CD4-positive, alpha-beta T cell treated with Interleukin-21 for 1 hour (primary cell): Measurements from ENCODE around the gene KSR2.
"Not testable (repeated sequence)": the region's sequence is repeated elsewhere in the genome, so short reads cannot be mapped to it uniquely, and the experiment has no call there.

Experiments
- DNase-seq: peaks from one replicate; pipeline ENCODE4 v3.0.0-alpha.2; 2020

The KSR2 gene

GRCh38 chr12:117809509-117809908 is 159.3 kb downstream of the KSR2 start:
- no peak for DNase-seq

- no peak for DNase-seq
Measured at GRCh38 chr12:117807946-117808345, 160.8 kb downstream of the KSR2 start.

DNA sequence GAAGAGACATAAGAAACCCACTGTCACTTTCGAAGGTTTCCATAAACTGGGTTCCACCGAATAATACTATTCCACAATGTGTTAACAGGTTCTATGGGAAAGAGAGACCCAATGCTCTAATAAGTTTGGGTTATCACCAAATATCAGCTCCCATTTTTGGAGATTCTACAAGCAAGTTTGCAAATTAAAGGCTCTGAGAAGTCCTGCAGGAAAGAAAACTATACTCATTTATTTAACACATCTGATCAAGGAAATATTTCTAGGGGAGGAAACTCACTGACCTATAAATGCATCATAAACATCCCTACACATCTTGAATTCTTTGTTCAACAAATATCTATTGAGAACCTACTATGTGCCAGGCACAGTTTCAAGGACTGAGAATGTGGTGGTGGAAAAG is 161.4 kb downstream of the KSR2 start:
- no peak for DNase-seq

GRCh38 chr12:117805865-117806264 is 162.9 kb downstream of the KSR2 start:
- no peak for DNase-seq

- DNase-seq: no peak
Measured at GRCh38 chr12:117803001-117803400, 165.8 kb downstream of the KSR2 start.

- DNase-seq: not testable (repeated sequence)
Measured at GRCh38 chr12:117800711-117801110, 168.1 kb downstream of the KSR2 start.

DNA sequence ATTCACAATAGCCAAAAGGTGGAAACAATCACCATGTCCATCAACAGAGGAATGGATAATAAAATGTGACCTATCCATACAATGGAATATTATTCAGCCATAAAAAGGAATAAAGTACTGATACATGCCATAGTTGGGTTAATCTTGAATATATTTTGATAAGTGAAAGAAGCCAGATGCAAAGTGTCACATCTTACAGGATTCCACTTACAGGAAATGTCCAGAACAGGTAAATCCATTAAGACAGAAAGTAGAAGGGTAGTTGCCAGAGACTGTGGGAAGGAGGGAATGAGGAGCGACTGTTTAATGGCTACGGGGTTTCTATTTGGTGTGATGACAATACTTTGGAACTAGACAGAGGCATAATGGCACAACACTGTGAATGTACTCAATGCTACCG is 171.6 kb downstream of the KSR2 start:
- no peak for DNase-seq

- no peak for DNase-seq
Measured at GRCh38 chr12:117792877-117793424, 175.8 kb downstream of the KSR2 start.

DNA sequence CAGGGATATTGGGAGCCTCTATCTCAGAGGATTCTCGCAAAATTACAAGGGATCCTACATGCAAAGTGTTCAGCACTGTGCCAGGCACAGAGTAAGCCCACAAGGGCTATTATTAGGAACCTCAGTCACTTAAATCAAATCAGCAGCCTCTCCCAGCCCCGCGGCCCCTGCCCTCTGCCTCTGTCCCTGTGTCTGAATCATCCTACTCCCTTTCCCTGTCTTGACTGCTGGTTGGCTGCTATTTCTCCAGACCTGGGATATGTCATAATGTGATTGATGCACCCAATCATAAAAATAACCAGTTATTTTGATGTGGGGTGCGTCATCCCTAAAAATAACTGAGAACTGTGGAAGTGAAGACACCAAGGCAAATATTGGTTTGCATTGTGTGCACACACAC is 176.3 kb downstream of the KSR2 start:
- DNase-seq: no peak

DNA sequence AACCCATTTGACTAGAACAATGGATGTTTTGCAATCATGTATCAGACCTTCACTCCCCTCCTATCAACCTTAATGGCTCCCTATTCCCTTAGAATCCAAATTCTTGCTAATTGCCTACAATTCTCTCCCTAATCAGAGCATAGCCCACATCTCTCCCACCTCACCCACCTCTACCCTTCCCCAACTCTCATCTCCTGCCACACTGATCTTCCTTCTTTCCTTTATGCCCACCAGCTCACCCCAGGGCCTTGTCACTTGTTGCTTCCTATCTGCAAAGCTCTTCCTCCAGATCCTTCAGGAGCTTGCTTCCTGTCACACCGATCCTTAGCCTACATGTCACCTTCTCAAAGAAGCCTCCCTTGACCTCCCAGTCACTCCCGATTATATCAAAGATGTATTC is 177.8 kb downstream of the KSR2 start:
- no peak for DNase-seq

DNA sequence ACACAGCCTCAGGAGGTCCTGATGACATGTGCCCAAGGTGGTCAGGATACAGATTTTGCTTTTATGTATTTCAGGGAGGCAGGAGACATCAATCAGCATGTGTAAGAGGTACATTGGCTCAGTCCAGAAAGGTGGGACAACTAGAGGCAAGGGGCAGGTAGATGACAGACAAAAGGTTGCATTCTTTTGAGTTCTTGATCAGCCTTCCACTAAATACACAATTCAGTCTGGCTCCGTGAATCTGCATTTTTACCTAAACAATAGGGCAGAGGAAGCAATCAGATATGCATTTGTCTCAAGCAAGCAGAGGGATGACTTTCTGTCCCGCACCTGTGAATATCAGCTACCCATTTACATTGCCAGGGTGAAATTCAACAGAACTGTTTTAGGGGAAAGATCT is 178.6 kb downstream of the KSR2 start:
- no peak for DNase-seq

- DNase-seq: no peak
Measured at GRCh38 chr12:117789195-117789912, 179.4 kb downstream of the KSR2 start.

- no peak for DNase-seq
Measured at GRCh38 chr12:117778656-117779055, 190.1 kb downstream of the KSR2 start.

DNA sequence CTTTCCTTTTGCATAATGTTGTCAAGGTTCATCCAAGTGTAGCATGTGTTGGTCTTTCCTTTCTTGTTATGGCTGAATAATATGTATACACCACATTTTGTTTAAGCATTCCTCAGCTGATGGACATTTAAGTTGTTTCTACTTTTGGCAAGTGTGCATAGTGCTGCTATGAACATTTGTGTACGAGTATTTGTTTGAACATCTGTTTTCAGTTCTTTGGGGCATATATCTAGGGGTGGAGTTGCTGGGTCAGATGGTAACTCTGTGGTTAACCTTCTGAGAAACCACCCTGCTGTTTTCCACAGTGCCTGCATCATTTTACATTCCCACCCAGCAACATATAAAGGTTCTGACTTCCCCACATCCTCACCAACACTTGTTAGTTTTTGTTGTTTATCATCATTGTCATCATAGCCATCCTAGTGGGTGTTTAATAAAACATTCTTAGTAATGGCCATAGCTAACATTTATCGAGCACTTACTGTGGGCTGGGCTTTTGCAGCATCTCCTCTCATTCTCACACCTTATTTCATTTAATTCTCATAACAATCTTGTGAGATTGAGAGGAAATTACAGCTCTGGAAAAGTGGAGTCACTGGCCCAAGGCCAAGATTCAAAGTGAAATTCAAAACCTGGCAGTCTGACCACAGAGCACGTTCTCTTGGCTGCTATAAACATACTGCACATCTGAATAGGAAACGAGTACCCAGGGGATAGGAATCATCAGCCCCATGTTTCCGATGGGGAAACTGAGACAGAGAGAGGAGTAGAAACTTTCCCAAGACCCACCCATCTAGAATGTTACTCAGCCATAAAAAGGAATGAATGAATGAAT is 193.6 kb downstream of the KSR2 start:
- no peak for DNase-seq

- no peak for DNase-seq
Measured at GRCh38 chr12:117768860-117769259, 199.9 kb downstream of the KSR2 start.

DNA sequence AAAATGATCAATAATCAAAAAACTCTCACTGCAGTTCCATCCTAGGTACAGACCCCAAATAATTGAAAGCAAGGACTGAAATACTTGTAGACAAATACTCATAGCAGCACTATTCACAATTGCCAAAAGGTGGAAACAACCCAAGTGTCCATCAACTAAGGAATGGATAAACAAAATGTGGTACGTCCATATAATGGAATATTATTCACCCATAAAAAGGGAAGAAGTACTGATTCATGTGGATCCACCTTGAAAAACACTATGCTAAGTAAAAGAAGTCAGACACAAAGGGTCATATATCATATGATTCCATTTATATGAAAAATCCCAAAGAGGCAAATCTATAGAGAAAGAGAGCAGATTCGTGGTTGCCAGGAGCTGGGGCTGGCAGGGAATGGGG is 202.8 kb downstream of the KSR2 start:
- no peak for DNase-seq

DNA sequence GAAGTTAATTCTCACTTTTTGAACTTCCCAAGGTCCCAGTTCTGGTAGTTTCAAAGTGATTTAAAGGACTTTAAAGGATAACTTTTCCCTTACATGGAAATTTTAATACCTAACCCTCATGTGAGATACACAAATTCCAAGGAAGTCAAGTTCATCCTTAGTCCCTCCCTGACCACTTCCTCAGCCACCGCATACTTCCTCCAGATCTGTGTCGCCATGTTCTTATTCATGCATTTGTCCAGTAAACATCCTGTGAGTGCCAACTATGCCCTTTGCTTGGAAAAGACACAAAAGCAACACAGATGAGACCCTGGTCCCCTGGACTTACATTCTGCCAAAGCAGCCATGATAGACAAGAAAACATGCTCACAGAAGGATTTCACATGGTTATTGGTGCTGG is 206.6 kb downstream of the KSR2 start:
- no peak for DNase-seq

DNA sequence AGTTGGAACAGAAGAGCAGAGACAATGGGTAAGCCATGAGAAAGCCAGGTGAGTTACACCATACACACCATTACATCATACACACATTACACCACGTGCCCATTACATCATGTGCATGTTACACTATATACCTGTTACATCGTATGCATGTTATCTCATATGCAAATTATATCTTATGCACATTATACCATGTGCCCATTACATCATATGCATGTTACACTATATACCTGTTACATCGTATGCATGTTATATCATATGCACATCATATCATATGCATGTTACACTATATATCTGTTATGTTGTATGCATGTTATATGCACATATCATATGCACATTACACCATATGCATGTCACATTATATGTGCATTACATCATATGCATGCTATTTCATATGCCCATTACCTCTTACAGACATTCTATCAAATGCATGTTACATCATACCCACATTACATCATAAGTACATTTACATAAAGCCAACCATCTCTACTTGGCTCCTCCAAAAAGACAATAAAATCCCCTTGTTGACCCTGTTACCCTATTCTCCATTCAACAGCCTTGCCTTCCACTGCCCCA is 207.2 kb downstream of the KSR2 start:
- no peak for DNase-seq

GRCh38 chr12:117760990-117761389 is 207.8 kb downstream of the KSR2 start:
- no peak for DNase-seq

GRCh38 chr12:117750657-117751056 is 218.1 kb downstream of the KSR2 start:
- DNase-seq: no peak

GRCh38 chr12:117749431-117749830 is 219.4 kb downstream of the KSR2 start:
- no peak for DNase-seq

GRCh38 chr12:117746358-117746757 is 222.4 kb downstream of the KSR2 start:
- DNase-seq: not testable (repeated sequence)

- no peak for DNase-seq
Measured at GRCh38 chr12:117744418-117744817, 224.4 kb downstream of the KSR2 start.

DNA sequence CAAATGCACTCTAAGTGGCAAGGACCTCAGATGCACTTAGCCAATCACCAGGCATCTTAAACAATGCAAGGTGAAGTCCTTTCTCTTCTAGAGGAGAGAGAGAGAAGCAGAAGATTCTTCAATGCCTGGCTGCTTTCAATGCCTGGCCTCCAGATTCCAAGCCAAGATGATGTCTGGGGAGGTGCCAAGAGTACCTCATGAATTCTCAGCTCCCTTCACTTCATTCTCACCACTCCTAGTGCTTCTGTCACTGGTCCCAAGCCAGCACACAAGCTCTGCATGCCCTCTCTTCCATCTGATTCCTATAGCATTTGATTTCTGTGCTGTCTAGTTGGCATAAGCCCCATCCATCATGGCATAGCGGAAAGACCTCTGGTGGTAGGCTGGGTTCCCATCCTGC is 225.0 kb downstream of the KSR2 start:
- no peak for DNase-seq
